Measurements from ENCODE around the gene POLN.
"Not testable (repeated sequence)": the region's sequence is repeated elsewhere in the genome, so short reads cannot be mapped to it uniquely, and the experiment has no call there.

Gene POLN

DNA sequence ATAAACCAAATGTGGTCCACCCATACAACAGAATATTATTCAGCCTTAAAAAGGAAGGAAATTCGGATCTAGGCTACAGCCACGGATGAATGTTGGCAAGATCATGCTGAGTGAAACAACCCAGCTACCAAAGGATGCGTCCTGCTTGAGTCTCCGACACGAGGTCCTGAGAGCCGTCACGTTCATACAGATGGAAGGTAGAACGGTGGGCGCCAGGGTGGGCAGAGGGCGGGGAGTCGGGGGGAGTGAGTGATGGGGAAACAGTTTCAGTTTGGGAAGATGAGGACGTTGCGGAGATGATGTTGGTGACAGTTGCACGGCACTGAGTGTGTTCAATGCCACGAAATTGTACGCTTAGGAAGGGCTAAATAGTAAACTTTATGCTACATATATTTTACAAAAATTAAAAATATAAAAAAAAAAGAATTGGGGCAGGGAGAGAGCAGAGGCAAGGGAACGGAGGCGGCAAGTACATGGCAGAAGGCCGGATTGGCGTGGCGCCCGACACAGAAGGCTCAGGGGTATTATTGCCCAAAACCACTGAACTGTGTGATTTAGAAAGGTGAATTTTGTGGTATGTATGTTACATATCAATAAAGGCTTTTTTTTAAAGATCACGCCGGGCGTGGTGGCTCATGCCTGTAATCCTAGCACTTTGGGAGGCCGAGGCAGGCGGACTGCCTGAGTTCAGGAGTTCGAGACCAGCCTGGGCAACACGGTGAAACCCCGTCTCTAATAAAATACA, 34.8 kb upstream of the POLN start:
- Mint-ChIP-seq H3K36me3 (ENCODE audit: low read depth) (no peaks in the 10 kb centered on the region), H3K27me3 (ENCODE audit: low read depth) (peaks cover 5% of the 10 kb centered on the region), H3K4me3 (no peak overlapping the region), H3K4me1 (peaks cover 19% of the 10 kb centered on the region), H3K27ac (no peak overlapping the region), H3K9me3 (no peaks in the 10 kb centered on the region)
- TF ChIP-seq, protein P1, sequence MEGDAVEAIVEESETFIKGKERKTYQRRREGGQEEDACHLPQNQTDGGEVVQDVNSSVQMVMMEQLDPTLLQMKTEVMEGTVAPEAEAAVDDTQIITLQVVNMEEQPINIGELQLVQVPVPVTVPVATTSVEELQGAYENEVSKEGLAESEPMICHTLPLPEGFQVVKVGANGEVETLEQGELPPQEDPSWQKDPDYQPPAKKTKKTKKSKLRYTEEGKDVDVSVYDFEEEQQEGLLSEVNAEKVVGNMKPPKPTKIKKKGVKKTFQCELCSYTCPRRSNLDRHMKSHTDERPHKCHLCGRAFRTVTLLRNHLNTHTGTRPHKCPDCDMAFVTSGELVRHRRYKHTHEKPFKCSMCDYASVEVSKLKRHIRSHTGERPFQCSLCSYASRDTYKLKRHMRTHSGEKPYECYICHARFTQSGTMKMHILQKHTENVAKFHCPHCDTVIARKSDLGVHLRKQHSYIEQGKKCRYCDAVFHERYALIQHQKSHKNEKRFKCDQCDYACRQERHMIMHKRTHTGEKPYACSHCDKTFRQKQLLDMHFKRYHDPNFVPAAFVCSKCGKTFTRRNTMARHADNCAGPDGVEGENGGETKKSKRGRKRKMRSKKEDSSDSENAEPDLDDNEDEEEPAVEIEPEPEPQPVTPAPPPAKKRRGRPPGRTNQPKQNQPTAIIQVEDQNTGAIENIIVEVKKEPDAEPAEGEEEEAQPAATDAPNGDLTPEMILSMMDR (IDR thresholded peaks at IDR 0.05; ENCODE audit: unreplicated experiment in 3 of 3), result no peak

DNA sequence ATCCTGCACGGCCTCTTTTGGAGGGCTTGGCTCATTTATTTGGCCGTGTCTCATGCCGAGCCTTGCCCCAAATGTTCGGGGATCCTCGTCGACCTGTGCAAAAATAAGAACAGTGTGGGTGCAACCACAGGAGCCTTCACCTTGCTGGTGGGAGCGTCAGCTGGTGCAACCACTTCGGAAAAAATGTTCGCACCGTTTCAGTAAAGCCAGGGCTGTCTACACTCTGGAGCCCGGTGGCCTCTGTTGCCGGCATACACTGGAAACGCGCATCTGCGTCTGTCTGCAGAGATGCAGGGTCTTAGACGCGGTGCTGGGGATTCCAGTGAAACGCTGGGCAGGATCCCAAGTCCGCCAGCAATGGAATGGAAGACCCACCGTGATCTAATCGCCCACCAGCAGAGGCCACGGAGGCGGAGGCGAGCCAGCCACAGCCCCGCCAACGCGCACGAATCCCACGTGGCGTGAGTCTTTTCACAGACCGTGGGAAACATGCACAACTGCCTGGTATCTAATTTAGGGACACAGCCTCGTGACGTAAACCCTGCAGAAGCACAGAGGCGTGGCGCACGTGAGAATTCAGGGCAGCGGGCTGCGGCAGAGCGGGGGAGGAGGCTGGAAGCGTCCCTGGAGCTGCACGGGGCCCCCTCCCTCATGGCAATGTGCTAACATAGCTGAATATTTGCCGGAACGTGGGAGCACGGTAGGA, 33.8 kb upstream of the POLN start:
- no peak overlapping the region for H3K4me3 Mint-ChIP-seq
- no peaks in the 10 kb centered on the region for H3K9me3 Mint-ChIP-seq
- H3K27ac Mint-ChIP-seq, result no peak overlapping the region
- no peaks in the 10 kb centered on the region for H3K36me3 Mint-ChIP-seq (ENCODE audit: low read depth)
- TF ChIP-seq, protein P1 (IDR thresholded peaks at IDR 0.05; ENCODE audit: unreplicated experiment in 3 of 3), result no peak
- H3K27me3 Mint-ChIP-seq (ENCODE audit: low read depth), result peaks cover 2% of the 10 kb centered on the region
- H3K4me1 Mint-ChIP-seq, result peaks cover 15% of the 10 kb centered on the region

DNA sequence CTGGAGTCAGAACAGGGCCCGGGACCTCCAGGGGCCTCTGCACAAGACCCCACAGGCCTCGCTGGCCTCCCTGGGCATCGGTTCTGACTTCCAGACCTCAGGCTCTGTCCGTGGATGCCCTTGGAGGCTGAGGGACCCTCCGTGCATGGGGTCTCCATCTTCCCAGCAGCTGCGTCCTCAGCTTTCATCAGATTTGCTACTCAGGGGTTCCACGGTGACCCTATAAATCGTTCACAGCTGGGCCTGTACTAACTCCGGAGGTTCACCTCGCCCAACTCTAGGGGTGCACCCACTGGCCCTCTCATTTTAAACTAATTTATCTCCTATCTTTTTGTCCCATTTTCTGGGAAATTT, 33.1 kb upstream of the POLN start:
- H3K4me3 Mint-ChIP-seq; H3K9me3 Mint-ChIP-seq; H3K36me3 Mint-ChIP-seq (ENCODE audit: low read depth); H3K27me3 Mint-ChIP-seq (ENCODE audit: low read depth); H3K27ac Mint-ChIP-seq: not testable (repeated sequence)
- peaks cover 15% of the 10 kb centered on the region for H3K4me1 Mint-ChIP-seq

DNA sequence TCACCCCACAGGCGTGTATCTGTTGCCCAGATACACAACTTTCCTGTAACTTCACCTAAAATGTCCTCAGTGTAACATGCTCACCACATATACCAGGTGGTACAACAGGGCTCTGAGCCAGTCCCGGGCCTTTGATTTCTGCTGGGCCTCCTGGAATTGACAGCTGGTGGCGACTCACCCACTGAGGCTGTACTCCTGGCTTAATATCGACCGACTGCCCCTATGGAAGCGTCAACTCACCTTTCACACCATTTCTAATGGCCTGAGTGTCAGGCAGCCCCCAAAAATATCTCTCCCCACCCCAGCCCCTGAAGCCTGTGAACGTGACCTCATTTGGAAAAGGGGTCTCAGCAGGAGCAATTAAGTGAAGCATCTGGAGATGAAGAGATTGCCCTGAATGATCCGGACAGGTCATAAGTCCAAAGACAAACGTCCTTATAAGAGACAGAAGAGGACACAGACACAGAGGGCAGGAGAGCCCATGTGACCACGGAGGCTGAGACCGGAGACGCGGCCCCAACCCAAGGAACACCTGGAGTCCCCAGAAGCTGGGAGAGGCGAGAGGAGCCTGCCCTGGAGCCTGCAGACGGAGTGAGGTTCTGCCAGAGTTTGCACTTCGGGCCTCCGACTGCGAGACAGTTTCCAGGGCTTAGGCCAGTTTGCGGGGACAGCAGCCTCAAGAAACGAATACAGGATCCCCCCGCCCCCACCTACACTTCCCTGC, 32.6 kb upstream of the POLN start:
- Mint-ChIP-seq H3K27ac (no peak overlapping the region), H3K4me3 (no peak overlapping the region), H3K27me3 (ENCODE audit: low read depth) (no peaks in the 10 kb centered on the region), H3K36me3 (ENCODE audit: low read depth) (no peaks in the 10 kb centered on the region), H3K4me1 (peaks cover 19% of the 10 kb centered on the region), H3K9me3 (no peaks in the 10 kb centered on the region)
- TF ChIP-seq, protein P1 (IDR thresholded peaks at IDR 0.05; ENCODE audit: unreplicated experiment in 3 of 3), result no peak

DNA sequence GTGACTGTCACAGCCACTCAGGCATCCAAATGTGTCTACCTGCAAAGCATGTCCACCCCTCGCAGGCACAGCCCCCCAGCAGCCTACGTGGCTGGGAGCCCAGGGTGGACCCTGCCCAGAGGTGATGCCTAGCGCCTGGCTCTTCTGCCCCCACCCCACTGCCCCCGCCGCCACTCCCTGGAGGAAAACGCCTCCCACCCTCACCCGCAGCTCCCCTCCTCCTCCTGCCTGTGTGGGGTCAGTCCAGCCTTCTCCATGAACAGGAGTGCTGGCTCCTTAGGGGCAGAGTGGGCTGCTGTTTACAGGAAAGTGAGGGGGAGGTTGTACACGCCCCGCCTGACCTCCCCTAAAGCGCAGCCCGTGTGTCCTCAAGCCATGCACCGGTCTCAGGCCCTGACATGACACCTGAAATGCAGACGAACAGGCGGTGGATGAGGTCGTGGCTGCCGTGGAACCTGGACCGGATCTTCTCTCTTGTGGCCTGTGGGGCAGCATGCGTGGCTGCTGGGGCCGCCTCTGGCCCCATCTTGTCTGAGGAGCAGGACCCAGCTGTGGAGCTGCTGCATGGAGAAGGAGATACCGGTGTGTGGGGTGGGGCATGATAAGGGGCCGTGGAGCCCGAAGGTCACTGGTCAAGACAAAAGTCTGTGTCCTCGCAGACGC, 31.9 kb upstream of the POLN start:
- peaks cover 26% of the 10 kb centered on the region for H3K4me1 Mint-ChIP-seq
- no peaks in the 10 kb centered on the region for H3K36me3 Mint-ChIP-seq (ENCODE audit: low read depth)
- TF ChIP-seq, protein P1 (IDR thresholded peaks at IDR 0.05; ENCODE audit: unreplicated experiment in 3 of 3), result no peak
- H3K9me3 Mint-ChIP-seq, result no peaks in the 10 kb centered on the region
- no peak overlapping the region for H3K4me3 Mint-ChIP-seq
- no peaks in the 10 kb centered on the region for H3K27me3 Mint-ChIP-seq (ENCODE audit: low read depth)
- no peak overlapping the region for H3K27ac Mint-ChIP-seq

DNA sequence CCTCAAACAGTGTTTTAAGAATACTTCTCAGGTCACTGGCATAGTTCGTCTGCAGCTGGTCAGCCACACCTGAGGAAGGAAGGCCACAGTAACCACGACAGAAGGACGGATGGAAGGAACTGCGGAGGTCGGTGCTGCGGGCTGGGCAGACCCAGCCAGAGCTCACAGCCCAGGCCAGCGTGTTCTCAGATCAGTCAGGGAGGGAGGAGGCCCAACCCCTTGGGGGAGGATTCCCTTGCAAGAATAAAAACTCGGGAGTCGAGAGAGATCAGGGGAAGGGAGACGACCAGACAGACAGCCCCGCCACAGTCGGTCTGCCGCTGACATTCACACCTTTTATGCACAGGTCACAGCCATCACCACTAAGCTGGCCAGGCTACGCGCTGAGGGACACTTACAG, 31.3 kb upstream of the POLN start:
- TF ChIP-seq, protein P1 (IDR thresholded peaks at IDR 0.05; ENCODE audit: unreplicated experiment in 3 of 3), result no peak
- Mint-ChIP-seq H3K27ac (no peak overlapping the region), H3K27me3 (ENCODE audit: low read depth) (no peaks in the 10 kb centered on the region), H3K4me1 (peaks cover 28% of the 10 kb centered on the region), H3K9me3 (no peaks in the 10 kb centered on the region), H3K4me3 (no peak overlapping the region), H3K36me3 (ENCODE audit: low read depth) (no peaks in the 10 kb centered on the region)

Measured in nephron (organoid).